H1 (cell line): ENCODE data around the gene KRT84. TPM values are rescaled to one million over a fixed set of nuclear protein-coding genes. Genes with fewer than 3 reads are reported as not detected.

ENCODE experiments used
- CTCF ChIA-PET: fragments of 300-600 bp; sonication (Branson Sonifier 250); formaldehyde crosslinking; loops from one replicate; lab custom pipeline; 2021; ENCODE audit not compliant: partially characterized antibody; lab: Charles Lee
- POLR2A ChIA-PET: fragments of 300-600 bp; sonication (Branson Sonifier 250); formaldehyde crosslinking; loops from one replicate; lab custom pipeline; 2021; ENCODE audit warnings: inconsistent platforms; ENCODE audit not compliant: partially characterized antibody; lab: Charles Lee
- DNase-seq, 2 experiments: peaks; one replicate each; pipeline versions ENCODE4 v3.0.0 to v3.0.0-alpha.2; 2010 to 2022; ENCODE audit warnings: low spot score in 2 of 2, low read depth in 1 of 2, mixed read lengths in 1 of 2
- FAIRE-seq: peaks from 2 replicates; lab custom pipeline; 2011; peaks lifted over from hg19 to GRCh38; lab: Jason Lieb, UNC
- H2AFZ ChIP-seq: 2 replicates; pipeline ENCODE4 v1.8.1; 2012; ENCODE audit warnings: low read length, inconsistent platforms
- H2AK5ac ChIP-seq: 2 replicates; pipeline ENCODE4 v1.6.1; 2013; ENCODE audit warnings: low read depth, low read length
- H2BK120ac ChIP-seq: replicated peaks from 2 replicates; pipeline ENCODE3; 2013; ENCODE audit warnings: low read depth, low read length, inconsistent platforms
- H2BK12ac ChIP-seq: 2 replicates; pipeline ENCODE4 v1.6.1; 2013; ENCODE audit warnings: low read depth, low read length
- H2BK15ac ChIP-seq: 2 replicates; pipeline ENCODE4 v1.6.1; 2013; ENCODE audit warnings: low read length
- H2BK20ac ChIP-seq: 2 replicates; pipeline ENCODE4 v1.6.1; 2013; ENCODE audit warnings: low read length
- H2BK5ac ChIP-seq: 2 replicates; pipeline ENCODE4 v1.6.1; 2013; ENCODE audit warnings: low read depth, low read length
- H3K14ac ChIP-seq: 2 replicates; pipeline ENCODE4 v1.6.1; 2013; ENCODE audit warnings: inconsistent platforms; ENCODE audit not compliant: insufficient read length
- H3K18ac ChIP-seq: 2 replicates; pipeline ENCODE4 v1.6.1; 2013; ENCODE audit warnings: low read length; ENCODE audit errors: extremely low read depth
- H3K23ac ChIP-seq: 2 replicates; pipeline ENCODE4 v1.6.1; 2013; ENCODE audit warnings: inconsistent platforms; ENCODE audit not compliant: insufficient read length
- H3K23me2 ChIP-seq: 2 replicates; pipeline ENCODE4 v1.6.1; 2013; ENCODE audit warnings: low read depth, low read length
- H3K27ac ChIP-seq: 2 replicates; pipeline ENCODE4 v1.6.1; 2011; ENCODE audit warnings: low read depth, low read length, inconsistent platforms
- H3K27me3 ChIP-seq, 4 experiments: replicated peaks in 1 of 4; 1 replicate in 1 of 4; 2 replicates in 3 of 4; pipeline versions ENCODE4 v1.6.1 to v1.8.1; 2011 to 2013; ENCODE audit warnings: low read length in 3 of 4, mild to moderate bottlenecking in 3 of 4, inconsistent platforms in 2 of 4, mixed read lengths in 2 of 4, moderate library complexity in 1 of 4; ENCODE audit not compliant: control insufficient read depth in 3 of 4, insufficient read depth in 3 of 4; ENCODE audit errors: extremely low read depth in 1 of 4
- H3K36me3 ChIP-seq, 4 experiments: 2 replicates each; pipeline versions ENCODE4 v1.6.1 to v1.8.1; 2011 to 2013; ENCODE audit warnings: mild to moderate bottlenecking in 4 of 4, low read length in 3 of 4, moderate library complexity in 2 of 4, control low read depth in 1 of 4, inconsistent platforms in 1 of 4; ENCODE audit not compliant: insufficient read depth in 4 of 4, control insufficient read depth in 2 of 4
- H3K4ac ChIP-seq: replicated peaks from 2 replicates; pipeline ENCODE3; 2013; ENCODE audit warnings: low read length, low read depth, mixed read lengths, inconsistent platforms; ENCODE audit not compliant: insufficient read length
- H3K4me1 ChIP-seq, 4 experiments: replicated peaks in 1 of 4; 1 replicate in 1 of 4; 2 replicates in 3 of 4; pipeline versions ENCODE4 v1.6.1 to v1.8.1; 2011 to 2013; ENCODE audit warnings: low read length in 3 of 4, inconsistent platforms in 2 of 4, mixed read lengths in 1 of 4; ENCODE audit not compliant: insufficient read depth in 4 of 4, control insufficient read depth in 3 of 4
- H3K4me2 ChIP-seq, 2 experiments: 2 replicates each; pipeline versions ENCODE4 v1.6.1 to v1.8.1; 2011 to 2013; ENCODE audit warnings: low read depth in 2 of 2, low read length in 2 of 2, control low read depth in 1 of 2, inconsistent platforms in 1 of 2, mild to moderate bottlenecking in 1 of 2; ENCODE audit not compliant: insufficient read depth in 1 of 2
- H3K4me3 ChIP-seq, 4 experiments: fragments of 200-600, 300-600 bp in 1 of 4; sonication (generic), shearing (Covaris generic), sonication (Bioruptor Twin) in 1 of 4; 2 replicates each; pipeline versions ENCODE4 v1.5.1 to v1.8.1; 2011 to 2016; ENCODE audit warnings: low read length in 4 of 4, low read depth in 3 of 4, control low read depth in 2 of 4, inconsistent platforms in 2 of 4, mild to moderate bottlenecking in 2 of 4, mixed read lengths in 1 of 4, moderate library complexity in 1 of 4; ENCODE audit not compliant: insufficient read depth in 2 of 4; ENCODE audit errors: extremely low read depth in 1 of 4
- H3K56ac ChIP-seq: replicated peaks from 2 replicates; pipeline ENCODE3; 2013; ENCODE audit warnings: low read depth, mild to moderate bottlenecking, mixed read lengths, low read length, inconsistent platforms; ENCODE audit not compliant: insufficient read length
- H3K79me1 ChIP-seq: 2 replicates; pipeline ENCODE4 v1.6.1; 2013; ENCODE audit warnings: low read depth, low read length, control low read depth
- H3K79me2 ChIP-seq, 2 experiments: 2 replicates each; pipeline versions ENCODE4 v1.6.1 to v1.8.1; 2012 to 2013; ENCODE audit warnings: low read length in 2 of 2, mild to moderate bottlenecking in 2 of 2, inconsistent platforms in 1 of 2; ENCODE audit not compliant: insufficient read depth in 2 of 2, control insufficient read depth in 1 of 2
- H3K9ac ChIP-seq, 4 experiments: replicated peaks in 1 of 4; 1 replicate in 1 of 4; 2 replicates in 3 of 4; pipeline versions ENCODE4 v1.6.1 to v1.8.1; 2011 to 2013; ENCODE audit warnings: low read depth in 3 of 4, low read length in 3 of 4, control low read depth in 2 of 4, mild to moderate bottlenecking in 2 of 4, moderate library complexity in 2 of 4, inconsistent platforms in 1 of 4; ENCODE audit errors: extremely low read depth in 1 of 4
- H3K9me3 ChIP-seq, 2 experiments: 2 replicates each; pipeline versions ENCODE4 v1.6.1 to v1.8.1; 2012 to 2013; ENCODE audit warnings: mild to moderate bottlenecking in 2 of 2, moderate library complexity in 2 of 2, control low read depth in 1 of 2, inconsistent platforms in 1 of 2, low read depth in 1 of 2, low read length in 1 of 2, mixed read lengths in 1 of 2; ENCODE audit not compliant: insufficient read depth in 2 of 2
- H4K20me1 ChIP-seq, 2 experiments: replicated peaks in 1 of 2; 2 replicates each; pipeline versions ENCODE3 to v1.8.1; 2011 to 2013; ENCODE audit warnings: inconsistent platforms in 2 of 2, low read length in 2 of 2, mild to moderate bottlenecking in 1 of 2; ENCODE audit not compliant: insufficient read depth in 2 of 2, control insufficient read depth in 1 of 2
- H4K5ac ChIP-seq: 2 replicates; pipeline ENCODE4 v1.6.1; 2013; ENCODE audit warnings: low read length, low read depth, mixed read lengths, inconsistent platforms; ENCODE audit not compliant: insufficient read length
- H4K8ac ChIP-seq: 2 replicates; pipeline ENCODE4 v1.8.0; 2013; ENCODE audit warnings: mild to moderate bottlenecking, moderate library complexity, low read length, inconsistent platforms; ENCODE audit not compliant: insufficient read depth; ENCODE audit errors: extremely low read depth
- H4K91ac ChIP-seq: replicated peaks from 2 replicates; pipeline ENCODE3; 2013; ENCODE audit warnings: low read length, mixed read lengths, inconsistent platforms; ENCODE audit not compliant: insufficient read length
- ATF3 ChIP-seq: IDR thresholded peaks from 2 replicates; pipeline ENCODE4 v1.6.1; 2011; ENCODE audit warnings: low read depth, mild to moderate bottlenecking, low read length; ENCODE audit not compliant: insufficient read depth
- CHD1 ChIP-seq: IDR thresholded peaks from 2 replicates; pipeline ENCODE4 v1.6.1; 2012; ENCODE audit warnings: low read depth, low read length, improper control_type of control experiment
- EP300 ChIP-seq, 2 experiments: IDR thresholded peaks; 1 replicate in 1 of 2; 2 replicates in 1 of 2; pipeline ENCODE4 v1.6.1; 2011 to 2012; ENCODE audit warnings: low read depth in 2 of 2, low read length in 2 of 2, mild to moderate bottlenecking in 2 of 2, borderline replicate concordance in 1 of 2, inconsistent platforms in 1 of 2, moderate library complexity in 1 of 2
- FOSL1 ChIP-seq: IDR thresholded peaks from 2 replicates; pipeline ENCODE4 v1.6.1; 2011; ENCODE audit warnings: mild to moderate bottlenecking, low read depth, low read length, moderate library complexity; ENCODE audit not compliant: insufficient read depth
- JUN ChIP-seq: IDR thresholded peaks from 2 replicates; pipeline ENCODE4 v1.6.1; 2011; ENCODE audit warnings: low read depth, mild to moderate bottlenecking, improper control_type of control experiment, low read length
- JUND ChIP-seq: IDR thresholded peaks from 2 replicates; pipeline ENCODE4 v1.6.1; 2011; ENCODE audit warnings: mild to moderate bottlenecking, improper control_type of control experiment, low read length
- KDM4A ChIP-seq: IDR thresholded peaks from one replicate; pipeline ENCODE4 v1.7.1; 2012; ENCODE audit warnings: low read depth, mild to moderate bottlenecking, moderate library complexity, low read length, inconsistent platforms; ENCODE audit not compliant: severe bottlenecking
- POLR2A ChIP-seq, 2 experiments: IDR thresholded peaks; 1 replicate in 1 of 2; 2 replicates in 1 of 2; pipeline ENCODE4 v1.6.1; 2011; ENCODE audit warnings: low read depth in 2 of 2, low read length in 2 of 2, mild to moderate bottlenecking in 2 of 2; ENCODE audit errors: control extremely low read depth in 1 of 2
- SIX5 ChIP-seq: IDR thresholded peaks from 2 replicates; pipeline ENCODE4 v1.6.1; 2011; ENCODE audit warnings: mild to moderate bottlenecking, low read depth, low read length
- SP2 ChIP-seq: IDR thresholded peaks from 2 replicates; pipeline ENCODE4 v1.6.1; 2012; ENCODE audit warnings: mild to moderate bottlenecking, low read length, inconsistent platforms
- SRF ChIP-seq: IDR thresholded peaks from 2 replicates; pipeline ENCODE4 v1.6.1; 2011; ENCODE audit warnings: mild to moderate bottlenecking, low read depth, low read length, moderate library complexity
- WGBS, 2 experiments: shearing (Covaris generic) in 1 of 2; methylation state at CpG; one replicate each; pipeline versions ENCODE4 v1.1.6 to v1.1.7; 2013 to 2015; ENCODE audit warnings: low lambda C conversion rate in 2 of 2, mixed read lengths in 2 of 2, inconsistent platforms in 1 of 2, low coverage in 1 of 2, missing lambda C conversion rate in 1 of 2; ENCODE audit not compliant: insufficient replicate concordance in 2 of 2, insufficient coverage in 1 of 2, insufficient read length in 1 of 2; ENCODE audit errors: extremely low coverage in 1 of 2, missing lambda C conversion rate in 1 of 2; 5-methylcytosine and 5-hydroxymethylcytosine counted together
- polyA plus RNA-seq, 7 experiments: library from polyadenylated mRNA; depleted of rRNA in 3 of 7; stranded (reverse) in 5 of 7; unstranded in 2 of 7; fragments of >200 nt in 5 of 7; fragments of 200-250 nt in 2 of 7; gene quantifications; 1 replicate in 5 of 7; 2 replicates in 1 of 7; 4 replicates in 1 of 7; pipeline versions ENCODE4 v1.2.1 to v1.2.3, GENCODE V29; 2011 to 2013; ENCODE audit warnings: missing spikeins in 2 of 7, mixed read lengths in 2 of 7
- total RNA-seq: library from RNA; stranded (reverse); fragmentation: NEBNext Ultra II Directional; extraction: Animal tissue kit (Norgen Biotek cat#: 25700); gene quantifications from 2 replicates; pipeline ENCODE4 v1.2.1, GENCODE V29; 2021

Gene KRT84
- total and polyA plus RNA-seq, 2 of the 8 experiments (the other 6 are each of a cell fraction or from before 2014, with no cell fraction given) = not detected

DNA sequence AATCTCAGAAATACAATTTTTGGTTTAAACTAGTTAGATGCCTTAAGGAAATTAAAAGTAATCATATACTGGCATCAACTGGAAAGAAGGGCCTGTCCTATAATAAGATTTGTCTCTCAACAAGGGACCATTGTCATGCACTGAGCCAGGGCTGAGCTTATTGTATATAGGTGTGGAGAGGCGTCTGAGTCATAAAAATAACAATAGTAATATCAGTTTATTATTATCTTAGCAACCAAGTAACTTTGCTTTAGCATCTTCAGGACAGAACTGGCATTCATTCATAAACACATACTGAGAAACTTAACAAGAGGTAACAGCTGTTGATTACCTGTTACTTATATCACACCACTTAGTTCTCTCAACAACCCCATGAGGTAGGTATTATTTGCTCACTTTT lies 41.6 kb upstream of the KRT84 start:
- Histone ChIP-seq H2AK5ac (no peak overlapping the region), H3K27me3 (no peaks in the 10 kb centered on the region; a peak in 1 of 7 replicates), H2BK20ac (no peak overlapping the region), H3K79me1 (no peaks in the 10 kb centered on the region), H4K20me1 (no peaks in the 10 kb centered on the region), H3K4me1 (no peaks in the 10 kb centered on the region; a peak in 2 of 7 replicates), H2BK120ac (no peak overlapping the region), H3K23me2 (no peaks in the 10 kb centered on the region), H3K9me3 (no peaks in the 10 kb centered on the region), H3K36me3 (no peaks in the 10 kb centered on the region), H3K56ac (no peak overlapping the region), H3K9ac (no peak overlapping the region), H3K23ac (no peak overlapping the region), H2BK12ac (no peak overlapping the region), H3K14ac (no peak overlapping the region), H2BK15ac (no peak overlapping the region), H4K5ac (no peak overlapping the region), H2BK5ac (no peak overlapping the region), H4K91ac (no peak overlapping the region), H4K8ac (no peak overlapping the region)
- FAIRE-seq = no peak
- ChIA-PET POLR2A (no interaction called here), CTCF (interaction anchor here (0.6 to 5.1 kb wide), 16 partner anchors 8 to 457 kb away, joined by 3 to 29 read pairs (median 4); partner anchors contain the start of genes KRT5 and KRT82)
- DNase-seq = no peak
- 73% methylated on average over 1 of the region's 1 CpG; no CpG with 5 or more reads in 1 of the 2 experiments for WGBS, 2 experiments
- TF ChIP-seq SRF (no peak), ATF3 (no peak), JUN (no peak), CHD1 (no peak), SIX5 (no peak), KDM4A (no peak), POLR2A (IDR thresholded peaks at IDR 0.05; ENCODE audit: control extremely low read depth in 1 of 2, low read depth in 2 of 2, low read length in 2 of 2) (no peak), EP300 (IDR thresholded peaks at IDR 0.05; ENCODE audit: borderline replicate concordance in 1 of 2, low read depth in 2 of 2, low read length in 2 of 2) (no peak), SP2 (no peak), FOSL1 (no peak), JUND (no peak)
- TF ChIP-seq, all 59 proteins: peak for 0
- Histone ChIP-seq H3K27ac (no peak overlapping the region), H3K18ac (no peak overlapping the region), H3K79me2 (no peaks in the 10 kb centered on the region), H3K4me2 (no peak overlapping the region), H3K4ac (no peak overlapping the region), H3K4me3 (no peak overlapping the region), H2AFZ (no peak overlapping the region)
